Renal cortex interstitium (tissue), 11 donors: Measurements from ENCODE around the gene RBMS3. TPM values are rescaled to one million over a fixed set of nuclear protein-coding genes. Genes with fewer than 3 reads are reported as not detected.
A peak's percentile ranks its signal among the peaks of the same experiment; 100 is the strongest.

Source experiments
- DNase-seq, 11 donors: peaks; one replicate each; pipeline ENCODE4 v3.0.0-alpha.2; 2013; ENCODE audit warnings: low read depth in 9 of 11, low spot score in 4 of 11; ENCODE audit errors: extremely low read depth in 1 of 11
- polyA plus RNA-seq, 3 donors: library from polyadenylated mRNA; unstranded; fragments of 120-200 nt; gene quantifications; one replicate each; pipeline ENCODE4 v1.2.1, GENCODE V29; 2013; ENCODE audit not compliant: insufficient read length in 3 of 3

RBMS3 gene
- polyA plus RNA-seq, 3 donors = 13.6 to 15.7 (median 14.4) TPM

- no peak for DNase-seq
Measured at GRCh38 chr3:29484633-29485032, 203.8 kb downstream of the RBMS3 start.

- DNase-seq = peak in 6 of 11 donors; percentile 1 to 28 (median 10)
Measured at GRCh38 chr3:29486096-29486495, 205.2 kb downstream of the RBMS3 start.

- no peak for DNase-seq
Measured at GRCh38 chr3:29486917-29487316, 206.0 kb downstream of the RBMS3 start.

GRCh38 chr3:29488922-29489321, 208.1 kb downstream of the RBMS3 start:
- no peak for DNase-seq

- DNase-seq = no peak
Measured at GRCh38 chr3:29493109-29493508, 212.2 kb downstream of the RBMS3 start.

- no peak for DNase-seq
Measured at GRCh38 chr3:29494305-29495036, 213.6 kb downstream of the RBMS3 start.

- no peak for DNase-seq
Measured at GRCh38 chr3:29497282-29497681, 216.4 kb downstream of the RBMS3 start.

GRCh38 chr3:29502771-29503170, 221.9 kb downstream of the RBMS3 start:
- no peak for DNase-seq

- no peak for DNase-seq
Measured at GRCh38 chr3:29503314-29503713, 222.4 kb downstream of the RBMS3 start.

GRCh38 chr3:29503958-29504357, 223.1 kb downstream of the RBMS3 start:
- no peak for DNase-seq

- DNase-seq = no peak
Measured at GRCh38 chr3:29506502-29506901, 225.6 kb downstream of the RBMS3 start.

- no peak for DNase-seq
Measured at GRCh38 chr3:29511701-29512100, 230.8 kb downstream of the RBMS3 start.

GRCh38 chr3:29512641-29513040, 231.8 kb downstream of the RBMS3 start:
- DNase-seq = no peak

GRCh38 chr3:29513236-29513635, 232.4 kb downstream of the RBMS3 start:
- DNase-seq = no peak

- no peak for DNase-seq
Measured at GRCh38 chr3:29514170-29514569, 233.3 kb downstream of the RBMS3 start.

- no peak for DNase-seq
Measured at GRCh38 chr3:29514912-29515311, 234.0 kb downstream of the RBMS3 start.

- no peak for DNase-seq
Measured at GRCh38 chr3:29515451-29515850, 234.6 kb downstream of the RBMS3 start.

- no peak for DNase-seq
Measured at GRCh38 chr3:29516164-29516563, 235.3 kb downstream of the RBMS3 start.

- no peak for DNase-seq
Measured at GRCh38 chr3:29520764-29521163, 239.9 kb downstream of the RBMS3 start.

GRCh38 chr3:29521293-29521692, 240.4 kb downstream of the RBMS3 start:
- no peak for DNase-seq

GRCh38 chr3:29521751-29522150, 240.9 kb downstream of the RBMS3 start:
- no peak for DNase-seq
